GM12878 (cell line): Measurements from ENCODE around the gene GPR179. TPM values are rescaled to one million over a fixed set of nuclear protein-coding genes. Genes with fewer than 3 reads are reported as not detected.

ENCODE experiments used
- BACH1 ChIP-seq: fragments of 450-650 bp; IDR thresholded peaks from 2 replicates; pipeline ENCODE4 v1.6.1; 2017; ENCODE audit warnings: mild to moderate bottlenecking, borderline replicate concordance
- BCL11A ChIP-seq: IDR thresholded peaks from 2 replicates; pipeline ENCODE4 v1.6.1; 2011; ENCODE audit warnings: low read depth, low read length
- BHLHE40 ChIP-seq, 2 experiments: fragments of 450-650 bp in 1 of 2; IDR thresholded peaks; 2 replicates each; pipeline ENCODE4 v1.6.1; 2011 to 2017; ENCODE audit warnings: low read depth in 2 of 2, borderline replicate concordance in 1 of 2, improper control_type of control experiment in 1 of 2, low read length in 1 of 2, mild to moderate bottlenecking in 1 of 2
- CBFB ChIP-seq: IDR thresholded peaks from 2 replicates; pipeline ENCODE4 v1.6.1; 2016; ENCODE audit warnings: antibody characterized with exemption, low read depth
- CREB1 ChIP-seq: IDR thresholded peaks from 2 replicates; pipeline ENCODE4 v1.6.1; 2012; ENCODE audit warnings: low read depth, mild to moderate bottlenecking, inconsistent platforms
- EGR1 ChIP-seq, 2 experiments: IDR thresholded peaks; 1 replicate in 1 of 2; 2 replicates in 1 of 2; pipeline ENCODE4 v1.6.1; 2011 to 2012; ENCODE audit warnings: low read depth in 2 of 2, low read length in 2 of 2, borderline replicate concordance in 1 of 2, mild to moderate bottlenecking in 1 of 2, moderate library complexity in 1 of 2
- ETV6 ChIP-seq, 2 experiments: fragments of 450-650 bp in 1 of 2; IDR thresholded peaks in 1 of 2; conservative IDR thresholded peaks in 1 of 2; 2 replicates each; pipeline ENCODE4 v1.6.1; 2014; ENCODE audit warnings: antibody characterized with exemption in 1 of 2, borderline replicate concordance in 1 of 2, low read depth in 1 of 2, mild to moderate bottlenecking in 1 of 2, moderate library complexity in 1 of 2
- FOXM1 ChIP-seq: IDR thresholded peaks from 2 replicates; pipeline ENCODE4 v1.6.1; 2012; ENCODE audit warnings: low read depth, mild to moderate bottlenecking, inconsistent platforms, low read length, moderate library complexity
- HDGF ChIP-seq: fragments of 450-650 bp; IDR thresholded peaks from 2 replicates; pipeline ENCODE4 v1.6.1; 2016; ENCODE audit warnings: antibody characterized with exemption
- IRF4 ChIP-seq: IDR thresholded peaks from 2 replicates; pipeline ENCODE4 v1.6.1; 2011; ENCODE audit warnings: low read depth, low read length
- NR2F1 ChIP-seq: fragments of 450-650 bp; conservative IDR thresholded peaks from 2 replicates; pipeline ENCODE4 v1.6.1; 2017; ENCODE audit warnings: mild to moderate bottlenecking
- NRF1 ChIP-seq: conservative IDR thresholded peaks from 2 replicates; pipeline ENCODE4 v1.6.1; 2011; ENCODE audit warnings: mild to moderate bottlenecking, low read depth, low read length, improper control_type of control experiment
- POLR2AphosphoS2 ChIP-seq: IDR thresholded peaks from 2 replicates; pipeline ENCODE4 v1.6.1; 2011; ENCODE audit warnings: low read depth, mild to moderate bottlenecking, low read length, improper control_type of control experiment, moderate library complexity
- SMAD5 ChIP-seq: IDR thresholded peaks from 2 replicates; pipeline ENCODE4 v1.6.1; 2016; ENCODE audit warnings: antibody characterized with exemption, low read depth
- TAF1 ChIP-seq: IDR thresholded peaks from 2 replicates; pipeline ENCODE4 v1.6.1; 2011; ENCODE audit warnings: mild to moderate bottlenecking, low read depth, low read length, borderline replicate concordance
- YY1 ChIP-seq: IDR thresholded peaks from 2 replicates; pipeline ENCODE4 v1.6.1; 2011; ENCODE audit warnings: low read depth, mild to moderate bottlenecking, low read length
- polyA plus RNA-seq, 11 experiments: library from polyadenylated mRNA; depleted of rRNA in 4 of 11; unstranded in 6 of 11; stranded (reverse) in 5 of 11; fragments of >200 nt; fragmentation: Nextera tagmentation in 4 of 11; fragmentation: Illumina TruSeq in 1 of 11; extraction: Ambion mirVana in 4 of 11; extraction: Trizol in 1 of 11; gene quantifications; 1 replicate in 1 of 11; 2 replicates in 10 of 11; pipeline versions ENCODE4 v1.2.1 to v1.2.3, GENCODE V29; 2011 to 2016; ENCODE audit warnings: inconsistent platforms in 2 of 11, missing spikeins in 2 of 11, low read depth in 1 of 11
- total RNA-seq, 4 experiments: library from RNA; depleted of rRNA in 3 of 4; stranded (reverse); fragments of >200 nt in 3 of 4; fragmentation: Illumina TruSeq in 1 of 4; extraction: Trizol in 1 of 4; gene quantifications; 2 replicates each; pipeline versions ENCODE4 v1.2.1 to v1.2.3, GENCODE V29; 2013 to 2021
- TF ChIP-seq, protein P1 (sequence below): fragments of 450-650 bp; IDR thresholded peaks from 2 replicates; pipeline ENCODE4 v1.6.1; 2017; ENCODE audit warnings: mild to moderate bottlenecking, moderate library complexity
- TF ChIP-seq, protein P2 (sequence below): fragments of 450-650 bp; IDR thresholded peaks from 2 replicates; pipeline ENCODE4 v1.6.1; 2016; ENCODE audit warnings: mild to moderate bottlenecking
- TF ChIP-seq, protein P3 (sequence below): fragments of 450-650 bp; IDR thresholded peaks from 2 replicates; pipeline ENCODE4 v1.6.1; 2014; ENCODE audit warnings: mild to moderate bottlenecking

GPR179 gene
- total and polyA plus RNA-seq, 10 of the 15 experiments (the other 5 are each of a cell fraction or from before 2014, with no cell fraction given) = under 0.01 to 0.08 (median 0.01) TPM; not detected in 3

DNA sequence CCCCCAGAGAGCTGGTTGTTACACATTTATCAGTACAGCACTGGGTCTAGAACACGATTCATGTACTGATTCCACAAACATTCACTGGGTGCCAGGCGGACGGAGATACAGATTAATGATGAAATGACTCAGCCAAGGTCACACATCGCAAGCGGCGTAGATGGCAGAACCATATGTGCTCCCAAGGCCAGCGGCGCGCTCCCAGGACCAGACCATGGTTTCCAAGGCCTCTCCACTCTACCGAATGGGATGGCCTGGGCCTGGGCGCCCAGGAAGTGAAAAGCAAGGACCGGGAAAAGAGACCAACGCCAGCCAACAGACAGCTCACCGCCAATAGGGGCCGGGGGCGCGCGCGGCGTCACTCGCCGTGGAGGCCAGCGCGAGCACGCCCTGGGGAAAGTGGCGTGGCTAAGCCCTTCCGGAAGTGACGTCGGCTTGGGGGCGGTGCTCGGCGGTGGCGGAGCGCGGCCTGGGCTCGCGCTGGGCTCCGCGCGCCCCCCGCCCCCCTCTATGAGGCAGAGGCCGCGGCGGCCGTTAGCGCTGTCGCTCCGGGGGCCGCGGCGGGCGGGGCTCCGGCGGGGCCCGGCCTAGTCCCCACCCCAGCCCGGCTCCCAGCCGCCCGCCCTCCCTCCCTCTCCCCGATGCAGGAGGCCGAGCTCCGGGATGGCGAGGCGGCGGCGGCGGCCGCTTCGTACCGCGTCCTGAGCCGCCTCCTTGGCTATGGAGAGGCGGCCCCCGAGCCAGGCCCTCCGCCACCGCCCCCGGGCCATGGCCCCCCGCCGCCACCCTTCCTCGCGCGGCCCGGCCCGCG, 7.9 kb upstream of the GPR179 start, which contains the start of gene SOCS7 (continued):
- TF ChIP-seq, protein P1, sequence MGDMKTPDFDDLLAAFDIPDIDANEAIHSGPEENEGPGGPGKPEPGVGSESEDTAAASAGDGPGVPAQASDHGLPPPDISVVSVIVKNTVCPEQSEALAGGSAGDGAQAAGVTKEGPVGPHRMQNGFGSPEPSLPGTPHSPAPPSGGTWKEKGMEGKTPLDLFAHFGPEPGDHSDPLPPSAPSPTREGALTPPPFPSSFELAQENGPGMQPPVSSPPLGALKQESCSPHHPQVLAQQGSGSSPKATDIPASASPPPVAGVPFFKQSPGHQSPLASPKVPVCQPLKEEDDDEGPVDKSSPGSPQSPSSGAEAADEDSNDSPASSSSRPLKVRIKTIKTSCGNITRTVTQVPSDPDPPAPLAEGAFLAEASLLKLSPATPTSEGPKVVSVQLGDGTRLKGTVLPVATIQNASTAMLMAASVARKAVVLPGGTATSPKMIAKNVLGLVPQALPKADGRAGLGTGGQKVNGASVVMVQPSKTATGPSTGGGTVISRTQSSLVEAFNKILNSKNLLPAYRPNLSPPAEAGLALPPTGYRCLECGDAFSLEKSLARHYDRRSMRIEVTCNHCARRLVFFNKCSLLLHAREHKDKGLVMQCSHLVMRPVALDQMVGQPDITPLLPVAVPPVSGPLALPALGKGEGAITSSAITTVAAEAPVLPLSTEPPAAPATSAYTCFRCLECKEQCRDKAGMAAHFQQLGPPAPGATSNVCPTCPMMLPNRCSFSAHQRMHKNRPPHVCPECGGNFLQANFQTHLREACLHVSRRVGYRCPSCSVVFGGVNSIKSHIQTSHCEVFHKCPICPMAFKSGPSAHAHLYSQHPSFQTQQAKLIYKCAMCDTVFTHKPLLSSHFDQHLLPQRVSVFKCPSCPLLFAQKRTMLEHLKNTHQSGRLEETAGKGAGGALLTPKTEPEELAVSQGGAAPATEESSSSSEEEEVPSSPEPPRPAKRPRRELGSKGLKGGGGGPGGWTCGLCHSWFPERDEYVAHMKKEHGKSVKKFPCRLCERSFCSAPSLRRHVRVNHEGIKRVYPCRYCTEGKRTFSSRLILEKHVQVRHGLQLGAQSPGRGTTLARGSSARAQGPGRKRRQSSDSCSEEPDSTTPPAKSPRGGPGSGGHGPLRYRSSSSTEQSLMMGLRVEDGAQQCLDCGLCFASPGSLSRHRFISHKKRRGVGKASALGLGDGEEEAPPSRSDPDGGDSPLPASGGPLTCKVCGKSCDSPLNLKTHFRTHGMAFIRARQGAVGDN = peak; percentile 89
- no peak for TF ChIP-seq ETV6 (conservative IDR thresholded peaks at IDR 0.05 in 1 of 2, IDR thresholded peaks at IDR 0.05 in 1 of 2; ENCODE audit: borderline replicate concordance in 1 of 2, low read depth in 1 of 2)
- TF ChIP-seq, protein P2, sequence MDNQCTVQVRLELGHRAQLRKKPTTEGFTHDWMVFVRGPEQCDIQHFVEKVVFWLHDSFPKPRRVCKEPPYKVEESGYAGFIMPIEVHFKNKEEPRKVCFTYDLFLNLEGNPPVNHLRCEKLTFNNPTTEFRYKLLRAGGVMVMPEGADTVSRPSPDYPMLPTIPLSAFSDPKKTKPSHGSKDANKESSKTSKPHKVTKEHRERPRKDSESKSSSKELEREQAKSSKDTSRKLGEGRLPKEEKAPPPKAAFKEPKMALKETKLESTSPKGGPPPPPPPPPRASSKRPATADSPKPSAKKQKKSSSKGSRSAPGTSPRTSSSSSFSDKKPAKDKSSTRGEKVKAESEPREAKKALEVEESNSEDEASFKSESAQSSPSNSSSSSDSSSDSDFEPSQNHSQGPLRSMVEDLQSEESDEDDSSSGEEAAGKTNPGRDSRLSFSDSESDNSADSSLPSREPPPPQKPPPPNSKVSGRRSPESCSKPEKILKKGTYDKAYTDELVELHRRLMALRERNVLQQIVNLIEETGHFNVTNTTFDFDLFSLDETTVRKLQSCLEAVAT = peak; percentile 75
- peak; percentile 54; the same call in 1 of the 2 replicates for TF ChIP-seq BACH1
- peak; percentile 16; the same call in 1 of the 2 replicates for TF ChIP-seq NR2F1
- TF ChIP-seq CREB1 = peak; percentile 89
- 0 out of 2 replicates have a peak, but pooled peaks have one; percentile 50 for TF ChIP-seq CBFB
- peak; percentile 91 for TF ChIP-seq POLR2AphosphoS2
- peak; percentile 60 for TF ChIP-seq YY1
- TF ChIP-seq, protein P3, sequence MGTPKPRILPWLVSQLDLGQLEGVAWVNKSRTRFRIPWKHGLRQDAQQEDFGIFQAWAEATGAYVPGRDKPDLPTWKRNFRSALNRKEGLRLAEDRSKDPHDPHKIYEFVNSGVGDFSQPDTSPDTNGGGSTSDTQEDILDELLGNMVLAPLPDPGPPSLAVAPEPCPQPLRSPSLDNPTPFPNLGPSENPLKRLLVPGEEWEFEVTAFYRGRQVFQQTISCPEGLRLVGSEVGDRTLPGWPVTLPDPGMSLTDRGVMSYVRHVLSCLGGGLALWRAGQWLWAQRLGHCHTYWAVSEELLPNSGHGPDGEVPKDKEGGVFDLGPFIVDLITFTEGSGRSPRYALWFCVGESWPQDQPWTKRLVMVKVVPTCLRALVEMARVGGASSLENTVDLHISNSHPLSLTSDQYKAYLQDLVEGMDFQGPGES = no peak
- peak in 1 of 2 experiments; percentile 39; a peak in 1 of 3 replicates for TF ChIP-seq EGR1 (IDR thresholded peaks at IDR 0.05; ENCODE audit: borderline replicate concordance in 1 of 2, low read depth in 2 of 2, low read length in 2 of 2)
- TF ChIP-seq BCL11A = no peak
- 0 out of 2 replicates have a peak, but pooled peaks have one; percentile 37 for TF ChIP-seq SMAD5
- TF ChIP-seq IRF4 = peak; percentile 55; the same call in 1 of the 2 replicates
- no peak for TF ChIP-seq FOXM1
- TF ChIP-seq TAF1 = 0 out of 2 replicates have a peak, but pooled peaks have one; percentile 52
- TF ChIP-seq NRF1 = no peak
- TF ChIP-seq HDGF = peak; percentile 56; the same call in 1 of the 2 replicates
- TF ChIP-seq BHLHE40 (IDR thresholded peaks at IDR 0.05; ENCODE audit: borderline replicate concordance in 1 of 2, low read depth in 2 of 2, low read length in 1 of 2) = peak; percentile 46 to 66; a peak in 2 of 4 replicates
